ENCODE measurements around the gene CIAPIN1.

Gene CIAPIN1

DNA sequence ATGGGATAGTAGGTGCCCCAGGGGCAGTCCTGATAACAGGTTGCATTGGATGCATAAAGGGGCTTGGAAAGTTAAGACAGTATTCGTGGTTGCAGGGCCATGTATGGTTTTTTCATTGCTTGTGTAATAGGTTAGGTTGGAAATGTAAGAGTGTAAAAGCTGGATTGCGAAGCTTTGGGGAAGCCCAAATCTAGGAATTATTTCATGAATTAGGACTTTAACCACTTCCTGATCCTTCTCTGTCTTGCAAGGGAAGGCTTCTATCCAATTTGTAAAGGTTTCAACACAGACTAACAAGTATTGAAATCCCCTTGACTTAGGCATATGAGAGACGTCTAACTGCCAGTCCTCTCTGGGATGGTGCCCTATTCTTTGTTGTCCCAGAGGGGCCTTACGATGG, 50.4 kb downstream of the CIAPIN1 start:
- no peaks in the 10 kb centered on the region for H3K79me2 ChIP-seq (ENCODE audit: insufficient read depth, low read depth)
- H3K4me1 ChIP-seq (ENCODE audit: low read depth, poor library complexity, severe bottlenecking), result no peaks in the 10 kb centered on the region
- H3K4me2 ChIP-seq, result no peak overlapping the region
- no peak for TF ChIP-seq CTCF (conservative IDR thresholded peaks at IDR 0.05; ENCODE audit: low read depth, low read length)
- no peak overlapping the region for H3K4me3 ChIP-seq (IDR thresholded peaks at IDR 0.05; ENCODE audit: insufficient read depth, low read depth, low read length)
- H3K27me3 ChIP-seq (ENCODE audit: insufficient read depth, low read depth), result no peaks in the 10 kb centered on the region
- H4K20me1 ChIP-seq (ENCODE audit: insufficient read depth), result no peaks in the 10 kb centered on the region
- no peaks in the 10 kb centered on the region for H3K36me3 ChIP-seq (ENCODE audit: insufficient read depth)
- H3K9ac ChIP-seq, result no peak overlapping the region
- no peak overlapping the region for H2AFZ ChIP-seq (ENCODE audit: low read depth)
- H3K27ac ChIP-seq, result no peak overlapping the region

DNA sequence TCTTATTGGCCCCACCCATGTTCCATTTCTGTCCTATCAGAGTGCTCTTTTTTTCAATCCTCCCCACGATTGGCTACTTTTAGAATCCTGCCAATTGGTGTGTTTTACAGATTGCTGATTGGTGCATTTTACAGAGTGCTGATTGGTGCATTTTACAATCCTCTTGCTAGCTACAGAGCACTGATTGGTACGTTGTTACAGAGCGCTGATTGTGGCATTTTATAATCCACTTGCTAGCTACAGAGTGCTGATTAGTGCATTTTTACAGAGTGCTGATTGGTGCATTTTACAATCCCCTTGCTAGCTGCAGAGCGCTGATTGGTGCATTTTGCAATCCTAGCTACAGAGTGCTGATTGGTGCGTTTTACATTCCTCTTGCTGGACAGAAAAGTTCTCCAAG, 52.2 kb downstream of the CIAPIN1 start:
- H3K27ac ChIP-seq, result no peak overlapping the region
- TF ChIP-seq CTCF (conservative IDR thresholded peaks at IDR 0.05; ENCODE audit: low read depth, low read length), result no peak
- no peaks in the 10 kb centered on the region for H3K4me1 ChIP-seq (ENCODE audit: low read depth, poor library complexity, severe bottlenecking)
- no peaks in the 10 kb centered on the region for H3K27me3 ChIP-seq (ENCODE audit: insufficient read depth, low read depth)
- no peaks in the 10 kb centered on the region for H3K79me2 ChIP-seq (ENCODE audit: insufficient read depth, low read depth)
- no peak overlapping the region for H3K4me2 ChIP-seq
- no peaks in the 10 kb centered on the region for H3K36me3 ChIP-seq (ENCODE audit: insufficient read depth)
- no peak overlapping the region for H2AFZ ChIP-seq (ENCODE audit: low read depth)
- no peak overlapping the region for H3K4me3 ChIP-seq (IDR thresholded peaks at IDR 0.05; ENCODE audit: insufficient read depth, low read depth, low read length)
- H3K9ac ChIP-seq, result no peak overlapping the region
- no peaks in the 10 kb centered on the region for H4K20me1 ChIP-seq (ENCODE audit: insufficient read depth)

- Histone ChIP-seq H3K4me1 (ENCODE audit: low read depth, poor library complexity, severe bottlenecking) (no peaks in the 10 kb centered on the region), H3K36me3 (ENCODE audit: insufficient read depth) (no peaks in the 10 kb centered on the region), H3K27ac (no peak overlapping the region), H4K20me1 (ENCODE audit: insufficient read depth) (no peaks in the 10 kb centered on the region), H3K79me2 (ENCODE audit: insufficient read depth, low read depth) (no peaks in the 10 kb centered on the region), H2AFZ (ENCODE audit: low read depth) (no peak overlapping the region), H3K9ac (no peak overlapping the region), H3K4me3 (IDR thresholded peaks at IDR 0.05; ENCODE audit: insufficient read depth, low read depth, low read length) (no peak overlapping the region), H3K4me2 (no peak overlapping the region), H3K27me3 (ENCODE audit: insufficient read depth, low read depth) (no peaks in the 10 kb centered on the region)
- TF ChIP-seq CTCF (conservative IDR thresholded peaks at IDR 0.05; ENCODE audit: low read depth, low read length), result no peak
Observed at GRCh38 chr16:57394444-57394843, 52.7 kb downstream of the CIAPIN1 start.

DNA sequence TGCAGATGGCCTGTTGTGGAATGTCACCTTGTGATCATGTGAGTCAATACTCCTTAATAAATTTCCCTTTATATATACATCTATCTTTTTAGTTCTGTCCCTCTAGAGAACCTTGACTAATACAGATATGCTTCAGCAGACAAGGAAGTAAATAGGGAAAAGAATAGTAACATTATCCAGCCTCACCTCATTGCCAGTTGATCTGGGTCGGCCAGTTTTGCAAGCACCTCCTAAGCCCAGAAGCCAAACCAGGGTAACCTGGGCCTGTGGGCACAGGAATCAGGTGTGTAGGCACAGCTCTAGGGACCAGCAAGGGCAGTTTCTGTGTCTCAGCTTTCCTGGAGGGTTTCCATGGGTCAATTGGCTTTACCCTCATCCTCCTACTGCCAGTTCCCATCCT, 54.5 kb downstream of the CIAPIN1 start:
- Histone ChIP-seq H4K20me1 (ENCODE audit: insufficient read depth) (no peaks in the 10 kb centered on the region), H3K4me2 (no peak overlapping the region), H3K27ac (no peak overlapping the region), H3K4me1 (ENCODE audit: low read depth, poor library complexity, severe bottlenecking) (no peaks in the 10 kb centered on the region), H3K36me3 (ENCODE audit: insufficient read depth) (no peaks in the 10 kb centered on the region), H3K79me2 (ENCODE audit: insufficient read depth, low read depth) (no peaks in the 10 kb centered on the region), H3K9ac (no peak overlapping the region), H3K27me3 (ENCODE audit: insufficient read depth, low read depth) (no peaks in the 10 kb centered on the region), H2AFZ (ENCODE audit: low read depth) (no peak overlapping the region), H3K4me3 (IDR thresholded peaks at IDR 0.05; ENCODE audit: insufficient read depth, low read depth, low read length) (no peak overlapping the region)
- TF ChIP-seq CTCF (conservative IDR thresholded peaks at IDR 0.05; ENCODE audit: low read depth, low read length), result no peak

DNA sequence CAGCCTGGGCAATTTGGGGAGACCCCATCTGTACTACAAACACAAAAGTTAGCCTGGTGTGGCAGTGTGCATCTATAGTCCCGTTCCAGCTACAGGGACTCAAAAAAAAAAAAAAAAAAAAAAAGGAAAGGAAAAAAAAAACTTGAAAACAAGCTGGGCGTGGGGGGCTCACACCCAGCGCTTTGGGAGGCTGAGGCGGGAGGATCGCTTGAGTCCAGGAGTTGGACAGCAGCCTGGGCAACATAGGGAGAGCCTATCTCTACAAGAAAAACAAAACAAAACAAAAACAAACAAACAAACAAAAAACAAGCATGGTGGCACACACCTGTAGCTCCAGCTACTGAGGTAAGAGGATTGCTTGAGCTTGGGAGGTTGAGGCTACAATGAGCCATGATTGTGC, 55.5 kb downstream of the CIAPIN1 start:
- H3K27ac ChIP-seq, result no peak overlapping the region
- no peak for TF ChIP-seq CTCF (conservative IDR thresholded peaks at IDR 0.05; ENCODE audit: low read depth, low read length)
- H3K36me3 ChIP-seq (ENCODE audit: insufficient read depth), result no peaks in the 10 kb centered on the region
- no peak overlapping the region for H3K4me3 ChIP-seq (IDR thresholded peaks at IDR 0.05; ENCODE audit: insufficient read depth, low read depth, low read length)
- H3K9ac ChIP-seq, result no peak overlapping the region
- H4K20me1 ChIP-seq (ENCODE audit: insufficient read depth), result no peaks in the 10 kb centered on the region
- H2AFZ ChIP-seq (ENCODE audit: low read depth), result no peak overlapping the region
- H3K27me3 ChIP-seq (ENCODE audit: insufficient read depth, low read depth), result no peaks in the 10 kb centered on the region
- H3K4me2 ChIP-seq, result no peak overlapping the region
- H3K79me2 ChIP-seq (ENCODE audit: insufficient read depth, low read depth), result no peaks in the 10 kb centered on the region
- H3K4me1 ChIP-seq (ENCODE audit: low read depth, poor library complexity, severe bottlenecking), result no peaks in the 10 kb centered on the region

Data from KMS-11 (cell line).